ENCODE measurements around the gene ITGA7.
A peak's percentile ranks its signal among the peaks of the same experiment; 100 is the strongest.

ITGA7 gene

DNA sequence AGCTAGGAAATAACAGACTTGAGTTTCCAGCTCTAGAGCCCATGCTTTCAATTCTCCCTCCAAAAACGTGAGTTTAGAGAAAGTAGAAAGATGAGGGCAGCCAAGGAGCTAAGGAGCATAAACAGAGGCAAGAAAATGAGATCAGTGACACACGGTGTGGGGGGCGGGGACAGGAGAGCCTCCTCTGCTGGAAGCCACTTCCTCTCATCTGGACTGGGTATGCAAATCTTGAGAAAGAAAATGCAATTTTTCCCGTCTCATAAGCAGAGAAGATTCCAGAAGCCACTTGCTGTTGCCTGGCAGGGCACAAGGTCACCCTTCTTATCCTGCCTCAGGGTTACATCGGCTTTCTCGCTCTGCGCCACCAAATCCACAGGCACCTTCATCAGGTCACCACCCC is 65.0 kb downstream of the ITGA7 start:
- DNase-seq (ENCODE audit: low read depth in 2 of 2), result no peak

DNA sequence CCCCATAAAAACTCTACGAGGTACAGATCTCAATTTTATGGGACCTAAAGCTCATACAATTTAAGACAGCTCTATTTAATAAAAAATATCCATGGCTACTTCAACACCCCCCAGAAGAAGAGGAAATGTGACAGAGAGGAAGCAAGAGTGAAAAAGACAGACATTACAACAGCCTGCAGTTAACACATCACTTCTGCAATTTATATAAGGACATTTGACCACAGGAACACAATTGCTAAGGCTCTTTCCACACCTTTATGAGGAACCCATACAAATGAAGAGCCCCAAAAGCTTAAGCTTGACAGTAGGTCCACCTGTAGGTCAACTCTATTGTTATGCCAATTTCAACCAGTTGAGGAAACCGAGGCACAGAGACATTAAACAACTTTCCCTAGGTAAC is 65.4 kb downstream of the ITGA7 start:
- no peak for DNase-seq (ENCODE audit: low read depth in 2 of 2)

DNA sequence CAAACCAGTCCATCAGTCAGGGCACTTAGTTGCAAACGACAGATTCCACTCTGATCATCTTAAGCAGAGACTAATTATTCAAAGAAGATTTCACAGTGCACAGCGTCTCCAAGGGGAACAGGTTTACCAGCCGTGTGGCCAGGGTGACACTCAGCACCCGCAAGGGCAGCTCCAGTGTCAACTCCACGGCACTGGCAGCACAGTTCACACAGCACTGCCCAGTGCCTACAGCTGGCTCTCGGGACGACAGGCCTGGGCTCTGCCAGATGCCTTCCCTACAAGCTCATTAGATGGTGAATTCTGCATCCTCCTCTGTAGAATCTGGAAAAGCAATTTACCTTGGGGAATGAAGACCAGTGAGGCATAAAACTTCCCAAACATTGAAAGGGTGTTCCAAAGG is 66.1 kb downstream of the ITGA7 start:
- DNase-seq (ENCODE audit: low read depth in 2 of 2), result no peak

DNA sequence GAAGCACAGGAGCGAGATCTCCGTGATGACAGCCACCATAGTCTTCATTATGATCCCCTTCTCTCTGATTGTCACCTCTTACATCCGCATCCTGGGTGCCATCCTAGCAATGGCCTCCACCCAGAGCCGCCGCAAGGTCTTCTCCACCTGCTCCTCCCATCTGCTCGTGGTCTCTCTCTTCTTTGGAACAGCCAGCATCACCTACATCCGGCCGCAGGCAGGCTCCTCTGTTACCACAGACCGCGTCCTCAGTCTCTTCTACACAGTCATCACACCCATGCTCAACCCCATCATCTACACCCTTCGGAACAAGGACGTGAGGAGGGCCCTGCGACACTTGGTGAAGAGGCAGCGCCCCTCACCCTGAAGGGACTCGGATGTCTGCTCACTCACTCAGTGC is 70.2 kb downstream of the ITGA7 start:
- peak in 1 of 2 donors; percentile 12 for DNase-seq (ENCODE audit: low read depth in 2 of 2)

DNA sequence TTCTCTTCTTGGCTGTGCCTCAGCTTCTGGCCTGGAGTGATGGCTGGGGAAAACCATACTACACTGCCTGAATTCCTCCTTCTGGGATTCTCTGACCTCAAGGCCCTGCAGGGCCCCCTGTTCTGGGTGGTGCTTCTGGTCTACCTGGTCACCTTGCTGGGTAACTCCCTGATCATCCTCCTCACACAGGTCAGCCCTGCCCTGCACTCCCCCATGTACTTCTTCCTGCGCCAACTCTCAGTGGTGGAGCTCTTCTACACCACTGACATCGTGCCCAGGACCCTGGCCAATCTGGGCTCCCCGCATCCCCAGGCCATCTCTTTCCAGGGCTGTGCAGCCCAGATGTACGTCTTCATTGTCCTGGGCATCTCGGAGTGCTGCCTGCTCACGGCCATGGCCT is 70.9 kb downstream of the ITGA7 start, which contains the start of gene OR10P1:
TSS of gene OR10P1 (plus strand) at position 40 of the 400 bp plus-strand sequence. CDS start at position 40, 0 bp downstream.
- no peak for DNase-seq (ENCODE audit: low read depth in 2 of 2)

DNA sequence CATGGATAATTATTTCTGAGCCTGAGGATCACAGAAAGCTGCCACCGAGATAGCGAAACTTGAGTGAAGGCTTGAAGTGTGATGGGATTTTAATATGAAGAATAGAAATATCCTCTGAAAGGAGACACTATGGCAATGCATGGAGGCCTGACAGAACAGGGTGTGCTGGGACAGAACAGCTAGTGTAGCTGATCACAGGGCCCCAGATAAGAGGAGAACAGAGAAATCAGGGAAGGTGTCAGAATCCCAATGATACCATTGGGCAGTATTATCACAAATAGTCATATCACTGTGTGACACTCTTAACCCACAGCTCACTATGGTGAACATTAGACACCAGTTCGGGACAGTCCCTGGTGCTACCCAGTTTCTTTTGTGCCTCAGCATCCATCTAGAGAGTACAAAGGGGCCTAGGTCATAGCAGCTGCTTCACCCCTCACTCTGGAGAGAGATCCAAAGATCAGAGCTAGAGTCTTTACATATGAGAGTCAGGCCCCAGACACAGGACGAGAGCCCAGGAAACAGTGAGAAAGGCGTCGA is 71.5 kb downstream of the ITGA7 start:
- DNase-seq (ENCODE audit: low read depth in 2 of 2), result no peak

Measured in activated CD8-positive, alpha-beta memory T cell treated with anti-CD3 and anti-CD28 coated beads for 4 hours (primary cell).